Skin epidermis (tissue), 12 donors: ENCODE results near the gene YRDC.

Experiments used
- H3K27ac ChIP-seq, 21 experiments: fragments of 200-600 bp; sonication (generic) in 11 of 21; one replicate each; pipeline ENCODE4 v1.5.0; 2020; ENCODE audit warnings: mild to moderate bottlenecking in 3 of 21, inconsistent platforms in 2 of 21, moderate library complexity in 2 of 21
- H3K4me3 ChIP-seq, 7 experiments: fragments of 200-600 bp; sonication (generic) in 2 of 7; one replicate each; pipeline ENCODE4 v1.5.0; 2020; ENCODE audit warnings: inconsistent platforms in 2 of 7, mild to moderate bottlenecking in 2 of 7, moderate library complexity in 1 of 7

YRDC gene, protein sequence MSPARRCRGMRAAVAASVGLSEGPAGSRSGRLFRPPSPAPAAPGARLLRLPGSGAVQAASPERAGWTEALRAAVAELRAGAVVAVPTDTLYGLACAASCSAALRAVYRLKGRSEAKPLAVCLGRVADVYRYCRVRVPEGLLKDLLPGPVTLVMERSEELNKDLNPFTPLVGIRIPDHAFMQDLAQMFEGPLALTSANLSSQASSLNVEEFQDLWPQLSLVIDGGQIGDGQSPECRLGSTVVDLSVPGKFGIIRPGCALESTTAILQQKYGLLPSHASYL

DNA sequence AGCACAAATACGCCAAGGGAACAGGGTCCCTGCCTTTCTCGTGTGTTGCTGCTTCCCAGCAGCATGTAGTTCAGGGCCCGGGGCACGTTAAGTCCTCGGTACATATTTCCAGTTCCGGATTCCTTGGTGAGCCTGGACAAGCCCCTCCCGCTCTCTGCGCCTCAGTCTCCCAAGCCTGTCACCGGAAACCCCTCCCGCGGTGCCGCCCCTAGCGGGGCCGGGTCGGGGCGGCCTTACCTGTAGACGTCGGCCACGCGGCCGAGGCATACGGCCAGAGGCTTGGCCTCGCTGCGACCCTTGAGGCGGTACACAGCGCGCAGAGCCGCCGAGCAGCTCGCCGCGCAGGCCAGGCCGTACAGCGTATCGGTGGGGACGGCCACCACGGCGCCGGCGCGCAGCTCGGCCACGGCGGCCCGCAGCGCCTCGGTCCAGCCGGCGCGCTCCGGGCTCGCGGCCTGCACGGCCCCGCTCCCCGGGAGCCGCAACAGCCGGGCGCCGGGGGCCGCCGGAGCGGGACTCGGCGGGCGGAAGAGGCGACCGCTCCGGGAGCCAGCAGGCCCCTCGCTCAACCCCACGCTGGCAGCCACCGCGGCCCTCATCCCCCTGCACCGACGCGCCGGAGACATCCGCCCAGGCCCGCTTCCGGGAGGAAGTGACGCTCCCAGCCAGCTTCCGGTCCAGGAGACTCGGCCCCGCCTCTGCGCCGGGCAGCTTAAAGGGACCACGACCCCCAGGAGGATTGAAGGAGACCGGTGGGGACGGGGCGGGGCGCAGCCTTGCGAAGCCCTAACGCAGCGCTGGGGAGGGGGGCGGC lies at the start of gene YRDC, which contains the start of gene C1orf122:
Gene YRDC, minus strand, starts transcription at position 654 of the 814 bp plus-strand sequence. Its CDS starts 28 bp downstream, at position 626.
Gene C1orf122, plus strand, starts transcription at position 236 of the 814 bp plus-strand sequence. CDS start 615 bp downstream, outside the sequence.
- H3K4me3 ChIP-seq, result peak within 1 kb of the TSS; percentile 55 to 89 (median 70)
- peak within 1 kb of the TSS; percentile 66 to 97 (median 95) for H3K27ac ChIP-seq

DNA sequence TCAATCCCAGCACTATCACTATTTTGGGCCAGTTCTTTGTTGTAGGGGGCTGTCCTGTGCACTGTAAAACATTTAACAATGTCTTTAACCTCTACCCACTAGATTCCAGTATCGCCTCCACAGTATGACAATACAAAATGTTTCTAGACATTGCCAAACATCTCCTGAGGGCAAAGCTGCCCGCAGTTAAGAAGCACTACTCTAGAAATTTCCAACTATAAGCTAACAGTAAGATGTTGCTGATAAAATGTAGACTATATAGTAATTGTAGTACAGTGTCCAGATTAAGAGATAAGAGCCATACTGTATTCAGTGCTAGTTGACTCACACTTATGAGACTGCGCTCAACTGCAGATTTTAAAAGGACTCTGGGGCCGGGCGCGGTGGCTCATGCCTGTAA lies 46.4 kb upstream of the YRDC start:
- Histone ChIP-seq H3K27ac (no peak overlapping the region), H3K4me3 (no peak overlapping the region)

DNA sequence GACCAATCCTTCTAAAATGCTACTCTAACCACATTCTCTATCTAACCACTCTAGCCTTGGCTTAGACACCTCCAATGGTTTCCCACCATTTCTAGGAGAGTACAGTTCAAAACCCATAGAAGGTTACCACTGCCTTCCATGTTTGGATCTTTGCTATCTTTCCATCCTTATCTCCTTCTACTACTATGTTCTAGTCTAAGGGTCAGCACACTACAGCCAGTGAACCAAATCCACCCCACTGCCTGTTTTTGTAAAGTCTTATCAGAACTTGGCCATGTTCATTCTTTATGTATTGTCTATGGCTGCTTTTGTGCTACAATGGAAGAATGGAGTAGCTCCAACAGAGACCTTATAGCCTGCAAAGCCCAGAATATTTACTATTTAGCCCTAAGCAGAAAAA lies 45.1 kb upstream of the YRDC start:
- Histone ChIP-seq H3K27ac (no peak overlapping the region), H3K4me3 (no peak overlapping the region)

DNA sequence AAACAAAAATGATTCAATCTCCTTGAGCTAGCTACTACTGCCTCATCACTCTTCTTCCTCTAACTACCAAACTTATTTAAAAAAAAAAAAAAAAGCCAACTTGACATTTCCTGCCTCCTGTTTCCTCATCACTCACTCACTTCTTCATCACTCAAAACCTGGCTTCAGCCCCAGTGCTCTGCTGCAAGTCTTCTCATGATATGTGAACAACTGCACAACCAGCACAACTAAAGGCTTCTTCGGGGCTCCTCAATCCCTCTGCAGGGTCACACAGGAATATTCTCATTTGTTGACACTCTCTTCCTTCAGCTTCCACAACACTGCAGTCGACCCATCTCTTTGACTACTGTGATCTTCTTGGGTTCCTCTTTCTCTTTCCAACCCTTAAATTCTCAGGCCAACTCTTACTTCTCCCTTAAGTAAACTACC lies 43.8 kb upstream of the YRDC start:
- Histone ChIP-seq H3K27ac (peak overlapping the region in 8 of 21 experiments; percentile 8 to 78 (median 42)), H3K4me3 (no peak overlapping the region)

DNA sequence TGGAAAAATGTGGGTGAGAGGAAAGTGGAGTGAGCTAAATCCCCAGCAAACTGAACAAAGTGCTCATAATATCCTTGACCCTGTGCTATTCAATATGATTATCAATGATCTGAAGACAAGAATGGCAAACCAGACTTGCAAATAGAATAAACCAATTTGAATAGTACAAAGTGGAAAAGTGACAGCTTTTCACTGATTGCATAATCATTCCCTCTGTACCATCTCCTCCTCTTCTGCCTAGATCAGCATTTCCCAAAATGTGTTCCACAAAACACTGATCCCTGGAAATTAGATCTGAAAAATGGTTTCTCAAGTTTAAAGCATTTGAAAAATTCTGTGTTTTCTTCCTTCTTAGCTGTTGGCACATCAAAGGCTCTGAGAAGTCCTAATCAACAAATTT lies 43.3 kb upstream of the YRDC start:
- H3K27ac ChIP-seq, result peak overlapping the region in 11 of 21 experiments; percentile 8 to 78 (median 46)
- H3K4me3 ChIP-seq, result no peak overlapping the region

DNA sequence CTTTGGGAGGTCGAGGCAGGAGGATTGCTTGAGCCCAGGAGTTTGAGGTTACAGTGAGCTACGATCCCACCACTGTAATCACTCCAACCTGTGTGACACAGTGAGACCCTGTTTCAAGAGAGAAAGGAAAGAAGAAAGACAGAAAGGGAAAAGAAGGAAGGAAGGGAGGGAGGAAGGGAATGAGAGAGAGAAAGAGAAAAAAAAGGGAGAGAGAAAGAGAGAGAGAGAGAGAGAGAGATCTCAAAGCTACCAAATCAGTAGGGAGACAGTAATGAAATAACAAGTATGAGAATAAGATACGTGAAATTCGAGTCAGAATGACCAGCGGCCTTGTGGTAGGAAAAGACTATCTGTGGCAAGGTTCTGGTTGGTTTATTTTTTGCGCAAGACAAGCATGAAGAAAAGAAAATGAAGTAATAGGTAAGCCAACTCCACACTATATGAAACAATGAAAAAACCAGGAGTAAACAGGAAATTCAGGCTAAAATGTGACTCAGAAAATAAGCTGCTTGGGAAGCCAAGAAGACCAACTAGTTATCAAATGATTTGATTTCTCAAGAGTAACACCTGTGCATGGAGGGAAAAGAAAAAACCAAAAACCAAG lies 42.4 kb upstream of the YRDC start:
- peak overlapping the region in 14 of 21 experiments; percentile 8 to 78 (median 48) for H3K27ac ChIP-seq

DNA sequence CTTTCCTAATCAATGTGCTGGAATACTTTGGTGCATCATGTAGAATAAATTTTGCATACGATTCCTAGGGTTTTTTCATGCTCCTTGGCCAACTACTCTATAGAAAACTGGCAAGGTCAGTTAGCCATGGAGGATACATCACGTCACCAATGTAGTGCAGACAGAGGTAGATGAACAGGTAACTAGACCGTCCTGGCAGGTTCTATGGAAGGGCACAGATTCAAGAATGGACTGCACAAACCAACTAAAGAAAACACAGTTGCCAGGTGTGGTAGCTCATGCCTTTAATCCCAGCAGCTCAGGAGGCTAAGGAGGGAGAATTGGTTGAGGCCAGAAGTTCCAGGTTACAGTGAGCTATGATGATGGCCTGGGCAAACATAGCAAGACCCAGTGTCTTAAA lies 41.5 kb upstream of the YRDC start:
- H3K27ac ChIP-seq, result peak overlapping the region in 7 of 21 experiments; percentile 11 to 67 (median 43)
- no peak overlapping the region for H3K4me3 ChIP-seq

More for the DNA sequence above, 42.4 kb upstream of the YRDC start:
- H3K4me3 ChIP-seq, result no peak overlapping the region

DNA sequence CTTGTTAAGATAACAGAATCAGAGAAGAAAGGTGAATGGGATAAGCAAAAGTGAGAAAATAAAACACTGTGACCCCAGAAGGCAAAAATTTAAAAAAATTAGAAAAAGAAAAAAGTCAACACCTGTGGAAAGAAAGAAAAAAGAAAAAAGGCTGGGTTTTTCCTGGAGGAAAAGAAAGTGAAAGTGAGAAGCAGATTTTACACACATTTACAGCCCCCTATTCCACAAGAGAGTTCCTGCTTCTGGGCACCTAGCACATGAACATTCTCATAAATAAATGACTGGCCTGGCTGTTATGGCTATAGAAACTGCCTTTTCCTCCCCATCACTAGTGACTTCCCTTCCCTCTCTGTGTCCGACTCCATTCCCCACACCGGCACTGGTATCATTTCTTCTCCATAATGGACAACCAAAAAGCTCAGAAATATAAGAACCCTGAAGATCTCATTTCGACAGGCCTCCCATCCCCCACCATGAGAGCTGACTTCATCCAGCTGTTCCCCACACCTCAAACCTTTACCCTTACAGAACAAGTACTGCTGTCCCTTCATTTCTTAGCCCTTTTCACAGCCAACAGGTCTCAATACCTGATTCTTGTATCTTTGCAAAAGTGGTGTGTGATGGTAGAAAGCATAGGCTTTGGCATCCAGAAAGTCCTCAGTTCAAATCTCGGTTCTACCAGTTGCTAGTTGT lies 38.8 kb upstream of the YRDC start:
- Histone ChIP-seq H3K4me3 (no peak overlapping the region), H3K27ac (peak overlapping the region in 3 of 21 experiments; percentile 39 to 46 (median 45))

DNA sequence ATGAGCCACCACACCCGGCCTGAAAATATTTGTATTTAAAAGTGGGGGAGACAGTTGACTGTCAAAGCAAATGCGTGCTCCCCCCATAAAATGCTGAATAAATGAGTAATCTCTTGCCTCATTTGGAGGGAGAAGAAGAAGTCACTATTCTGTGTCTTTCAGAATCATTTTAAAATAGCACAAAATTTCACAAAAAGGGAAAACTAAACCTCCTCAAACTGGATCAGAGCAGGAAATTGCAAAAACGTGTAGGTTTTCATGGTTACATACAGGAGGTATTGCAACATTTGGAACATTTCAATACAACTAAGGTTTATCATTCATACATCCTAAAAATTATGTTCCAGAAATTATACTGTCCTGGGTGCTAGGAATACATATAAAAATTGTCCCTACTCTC lies 37.8 kb upstream of the YRDC start:
- Histone ChIP-seq H3K4me3 (no peak overlapping the region), H3K27ac (peak overlapping the region in 4 of 21 experiments; percentile 23 to 46 (median 24))

DNA sequence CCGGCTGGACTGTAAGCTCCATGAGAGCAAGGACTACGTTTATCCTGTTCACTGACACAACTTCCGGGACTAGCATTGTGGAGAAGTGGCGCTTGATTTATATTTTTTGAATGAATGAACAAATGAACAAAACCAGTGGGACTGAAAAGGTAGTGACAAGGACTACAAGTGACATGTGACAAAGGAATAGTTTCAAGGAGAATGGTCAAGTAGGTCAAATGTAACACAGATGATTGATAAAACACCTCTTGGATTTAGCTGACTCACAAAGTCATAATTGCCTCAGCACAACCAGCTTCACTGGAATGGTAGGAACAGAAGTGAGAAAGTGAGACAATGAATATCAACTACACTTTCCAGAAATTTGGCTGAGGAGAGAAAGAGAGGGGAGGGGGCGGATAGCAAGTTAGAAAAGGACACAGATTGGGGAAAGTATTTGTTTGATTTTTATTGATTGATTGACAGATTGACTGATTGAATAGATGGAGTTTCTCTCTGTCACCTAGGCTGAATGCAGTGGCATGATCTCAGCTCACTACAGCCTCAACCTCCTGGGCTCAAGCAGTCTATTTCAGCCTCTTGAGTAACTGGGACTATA lies 37.1 kb upstream of the YRDC start:
- Histone ChIP-seq H3K27ac (peak overlapping the region in 3 of 21 experiments; percentile 23 to 25 (median 24)), H3K4me3 (no peak overlapping the region)

DNA sequence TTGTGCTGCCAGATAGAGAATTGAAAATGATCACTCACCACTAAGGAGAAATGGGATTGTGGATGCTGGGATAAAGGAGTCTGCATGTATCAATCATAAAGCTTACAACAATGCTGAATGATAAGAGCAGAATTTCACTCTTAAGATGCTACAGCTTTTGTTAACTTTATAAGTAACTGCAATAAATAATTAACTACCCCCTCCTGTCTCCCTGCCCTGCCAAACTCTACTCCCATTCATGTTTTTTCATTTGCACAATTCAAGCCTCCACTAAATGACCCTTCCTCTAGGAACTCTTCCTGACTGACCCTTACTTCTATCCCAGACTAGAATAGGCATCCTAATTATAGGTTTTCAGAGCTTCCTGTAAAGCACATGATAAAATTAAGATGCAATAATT lies 36.5 kb upstream of the YRDC start:
- peak overlapping the region in 1 of 21 experiments; percentile 23 for H3K27ac ChIP-seq
- no peak overlapping the region for H3K4me3 ChIP-seq

DNA sequence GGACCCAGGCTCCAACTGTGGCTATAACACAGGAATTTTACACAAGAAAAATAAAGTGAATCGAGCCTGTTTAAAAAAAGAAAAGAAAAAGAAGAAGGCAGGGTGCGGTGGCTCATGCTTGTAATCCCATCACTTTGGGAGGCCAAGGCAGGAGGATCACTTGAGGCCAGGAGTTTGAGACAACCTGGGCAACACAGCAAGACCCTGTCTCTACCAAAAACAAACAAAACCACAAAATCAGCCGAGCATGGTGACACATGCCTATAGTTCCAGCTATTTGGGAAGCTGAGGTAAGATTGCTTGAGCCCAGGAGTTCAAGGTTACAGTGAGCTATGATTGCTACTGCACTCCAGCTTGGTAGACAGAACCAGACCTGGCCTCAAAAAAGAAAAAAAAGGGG lies 33.6 kb upstream of the YRDC start:
- H3K27ac ChIP-seq, result no peak overlapping the region
- H3K4me3 ChIP-seq, result no peak overlapping the region

DNA sequence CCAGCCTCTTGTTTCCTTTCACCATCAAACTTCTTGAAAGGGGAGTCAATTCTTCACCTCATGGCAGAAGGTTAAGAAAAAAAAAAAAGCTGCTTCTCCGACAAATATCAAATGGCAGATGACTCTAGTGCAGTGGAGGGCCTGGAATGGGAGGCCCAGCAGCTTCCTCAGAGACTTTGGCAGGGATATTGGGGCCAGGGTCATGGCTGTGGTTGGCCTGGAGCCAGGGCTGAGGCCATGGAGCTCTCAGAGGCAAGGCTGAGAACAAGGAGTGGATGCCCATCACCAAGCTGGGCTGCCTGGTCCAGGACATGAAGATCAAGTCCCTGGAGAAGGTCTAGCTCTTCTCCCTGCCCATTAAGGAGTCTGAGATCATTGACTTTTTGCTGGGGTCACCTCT lies 32.7 kb upstream of the YRDC start:
- Histone ChIP-seq H3K4me3 (no peak overlapping the region), H3K27ac (no peak overlapping the region)

DNA sequence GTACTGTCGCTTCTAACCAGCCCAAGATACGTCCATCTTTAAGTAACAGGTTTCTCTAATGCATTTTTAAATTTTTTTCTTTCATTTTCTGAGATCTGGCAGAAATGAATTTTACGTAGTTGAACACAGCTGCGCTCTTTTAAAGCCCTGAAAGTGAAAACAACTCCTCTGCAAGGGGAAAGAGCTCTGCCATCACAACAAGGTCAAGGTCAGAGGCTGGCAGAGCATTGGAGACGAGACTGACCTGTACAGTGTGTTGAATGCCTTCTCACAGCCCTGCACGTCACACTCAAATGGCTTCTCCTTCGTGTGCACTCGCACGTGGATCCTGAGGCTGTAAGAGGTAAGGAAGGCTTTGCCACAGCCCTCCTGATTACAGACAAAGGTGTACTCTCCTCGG lies 31.7 kb upstream of the YRDC start:
- no peak overlapping the region for H3K27ac ChIP-seq
- no peak overlapping the region for H3K4me3 ChIP-seq

DNA sequence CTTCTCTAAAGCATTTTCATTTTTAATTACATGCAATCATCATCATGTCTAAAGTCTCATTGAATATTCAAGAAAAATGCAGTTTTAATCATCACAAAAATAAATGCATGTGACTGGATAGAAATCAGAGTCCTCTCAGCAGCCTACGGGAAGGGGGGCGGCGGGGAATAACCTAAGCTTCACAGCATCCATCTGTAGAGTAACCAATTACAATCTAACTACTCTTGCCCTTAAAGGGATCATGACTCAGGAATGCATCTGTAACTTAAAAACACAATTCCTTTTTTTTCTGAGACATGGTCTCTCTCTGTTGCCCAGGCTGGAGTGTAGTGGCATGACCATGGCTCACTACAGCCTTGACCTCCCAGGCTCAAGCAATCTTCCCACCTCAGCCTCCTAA lies 28.8 kb upstream of the YRDC start:
- H3K4me3 ChIP-seq, result no peak overlapping the region
- no peak overlapping the region for H3K27ac ChIP-seq

DNA sequence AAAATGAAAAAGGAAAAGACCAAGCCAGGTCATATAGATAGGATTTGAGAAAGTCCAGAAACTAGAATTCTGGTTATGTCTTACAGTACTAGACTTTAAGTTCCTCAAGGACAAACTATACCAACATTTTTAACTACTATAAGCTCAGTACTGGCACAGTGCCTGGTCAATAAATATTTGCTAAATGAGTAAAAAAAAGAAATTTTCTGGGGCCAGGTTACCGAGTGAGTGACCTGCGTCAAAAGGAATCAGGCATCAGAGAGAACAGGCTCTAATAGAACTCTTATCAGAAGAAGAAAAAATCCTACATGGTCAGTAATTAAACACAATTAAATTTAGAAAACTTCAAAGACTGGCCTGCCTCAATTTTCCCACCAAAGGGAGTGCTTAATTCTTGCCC lies 23.8 kb upstream of the YRDC start:
- H3K4me3 ChIP-seq, result no peak overlapping the region
- no peak overlapping the region for H3K27ac ChIP-seq

DNA sequence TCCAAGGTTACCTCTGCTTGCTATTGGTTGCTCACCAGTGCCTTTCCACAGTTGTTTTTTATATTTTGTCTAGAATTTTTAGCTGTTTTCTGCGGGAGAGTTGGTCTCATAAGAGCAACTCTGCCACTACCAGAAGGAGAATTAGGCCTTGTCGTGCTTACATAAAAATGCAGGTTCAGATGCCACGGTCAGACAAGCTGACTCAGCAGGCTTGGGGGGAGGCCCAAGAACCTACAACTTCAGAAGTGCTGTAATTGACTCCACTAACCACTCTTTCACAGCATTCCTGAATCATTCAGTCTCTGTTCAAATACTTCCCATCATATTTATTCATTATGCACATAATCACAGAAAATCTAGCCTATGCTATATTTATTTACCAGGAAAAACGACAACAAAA lies 23.1 kb upstream of the YRDC start:
- Histone ChIP-seq H3K4me3 (no peak overlapping the region), H3K27ac (no peak overlapping the region)

DNA sequence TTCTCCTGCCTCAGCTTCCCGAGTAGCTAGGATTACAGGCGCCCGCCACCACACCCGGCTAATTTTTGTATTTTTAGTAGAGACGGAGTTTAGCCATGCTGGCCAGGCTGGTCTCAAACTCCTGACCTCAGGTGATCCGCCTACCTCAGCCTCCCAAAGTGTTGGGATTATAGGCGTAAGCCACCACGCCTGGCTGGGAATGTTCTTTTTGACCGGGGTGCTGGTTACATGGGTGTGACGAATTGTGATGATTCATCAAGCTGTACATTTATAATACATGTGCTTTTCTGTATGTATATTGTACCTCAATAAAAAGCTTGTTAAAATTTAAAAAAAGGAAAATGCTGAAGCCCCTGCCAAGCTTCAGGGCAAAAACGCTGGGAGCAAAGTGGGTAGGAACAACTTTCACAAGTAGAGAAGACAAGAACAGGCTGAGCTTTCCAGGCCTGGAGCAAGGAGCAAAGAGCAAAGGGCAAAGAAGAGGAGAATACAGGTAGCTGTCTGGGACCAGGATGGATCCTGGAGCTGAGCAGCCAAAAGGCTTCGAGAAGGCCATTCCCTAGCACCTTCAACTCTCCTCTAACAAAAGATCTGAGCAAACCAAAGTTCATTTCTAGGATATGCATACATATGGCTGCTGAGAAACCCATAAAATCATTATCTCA lies 20.5 kb upstream of the YRDC start:
- Histone ChIP-seq H3K4me3 (no peak overlapping the region), H3K27ac (no peak overlapping the region)

DNA sequence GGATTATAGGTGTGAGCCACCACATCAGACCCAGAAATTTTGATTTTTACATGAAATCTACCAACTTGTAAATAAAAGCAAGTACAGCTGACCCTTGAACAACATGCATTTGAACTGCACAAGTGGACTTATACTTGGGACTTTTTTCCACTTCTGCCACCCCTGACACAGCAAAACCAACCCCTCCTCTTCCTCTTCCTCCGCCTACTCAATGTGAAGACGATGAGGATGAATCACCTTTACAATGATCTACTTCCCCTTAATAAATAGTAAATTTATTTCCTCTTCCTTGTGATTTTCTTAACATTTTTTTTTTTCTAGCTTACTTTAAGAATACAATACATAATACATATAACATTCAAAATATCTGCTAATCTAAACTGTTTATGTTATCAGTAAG lies 17.5 kb upstream of the YRDC start:
- no peak overlapping the region for H3K4me3 ChIP-seq
- H3K27ac ChIP-seq, result peak overlapping the region in 3 of 21 experiments; percentile 29 to 45 (median 37)
